Measurements from ENCODE around the gene NSD2.

NSD2 gene

GRCh38 chr4:1948892-1949436 is 77.8 kb downstream of the NSD2 start:
- H3K9ac ChIP-seq (ENCODE audit: low read depth, low read length): no peak overlapping the region
- H3K4me3 ChIP-seq (ENCODE audit: low read length): no peak overlapping the region
- H3K36me3 ChIP-seq (ENCODE audit: insufficient read depth, low read length): peaks cover 59% of the 10 kb centered on the region
- WGBS: 96% methylated on average over 8 of the region's 8 CpGs
- H3K9me3 ChIP-seq (ENCODE audit: insufficient read depth, low read depth, low read length): no peaks in the 10 kb centered on the region
- no peaks in the 10 kb centered on the region for H3K27me3 ChIP-seq (ENCODE audit: insufficient read depth, low read length)
- H3K4me1 ChIP-seq (ENCODE audit: insufficient read depth, low read length): no peaks in the 10 kb centered on the region
- H3K27ac ChIP-seq (ENCODE audit: low read depth, low read length): no peak overlapping the region

DNA sequence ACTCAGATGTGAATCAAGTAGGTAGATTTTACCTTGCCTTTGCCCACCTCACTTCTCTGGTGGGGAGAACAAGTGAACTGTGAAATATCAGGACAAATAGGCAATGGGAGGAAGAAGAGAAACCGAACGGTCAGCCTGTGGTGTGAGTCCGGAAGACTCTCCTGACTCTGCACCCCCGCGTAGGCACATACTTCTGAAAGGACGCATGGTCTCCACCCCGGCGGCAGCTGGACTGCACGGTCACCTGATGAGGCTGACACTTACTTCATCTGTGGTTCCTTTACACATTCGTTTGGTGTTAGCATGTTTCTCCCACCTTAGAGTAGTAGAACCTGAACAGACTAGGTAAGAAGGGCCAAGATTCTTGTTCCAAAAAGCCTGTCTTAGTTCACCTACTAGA is 79.2 kb downstream of the NSD2 start:
- H3K27ac ChIP-seq (ENCODE audit: low read depth, low read length): no peak overlapping the region
- no peak overlapping the region for H3K4me3 ChIP-seq (ENCODE audit: low read length)
- no peaks in the 10 kb centered on the region for H3K9me3 ChIP-seq (ENCODE audit: insufficient read depth, low read depth, low read length)
- no peaks in the 10 kb centered on the region for H3K27me3 ChIP-seq (ENCODE audit: insufficient read depth, low read length)
- WGBS: 96% methylated on average over 10 of the region's 10 CpGs
- H3K36me3 ChIP-seq (ENCODE audit: insufficient read depth, low read length): peaks cover 62% of the 10 kb centered on the region
- no peak overlapping the region for H3K9ac ChIP-seq (ENCODE audit: low read depth, low read length)
- H3K4me1 ChIP-seq (ENCODE audit: insufficient read depth, low read length): no peaks in the 10 kb centered on the region

DNA sequence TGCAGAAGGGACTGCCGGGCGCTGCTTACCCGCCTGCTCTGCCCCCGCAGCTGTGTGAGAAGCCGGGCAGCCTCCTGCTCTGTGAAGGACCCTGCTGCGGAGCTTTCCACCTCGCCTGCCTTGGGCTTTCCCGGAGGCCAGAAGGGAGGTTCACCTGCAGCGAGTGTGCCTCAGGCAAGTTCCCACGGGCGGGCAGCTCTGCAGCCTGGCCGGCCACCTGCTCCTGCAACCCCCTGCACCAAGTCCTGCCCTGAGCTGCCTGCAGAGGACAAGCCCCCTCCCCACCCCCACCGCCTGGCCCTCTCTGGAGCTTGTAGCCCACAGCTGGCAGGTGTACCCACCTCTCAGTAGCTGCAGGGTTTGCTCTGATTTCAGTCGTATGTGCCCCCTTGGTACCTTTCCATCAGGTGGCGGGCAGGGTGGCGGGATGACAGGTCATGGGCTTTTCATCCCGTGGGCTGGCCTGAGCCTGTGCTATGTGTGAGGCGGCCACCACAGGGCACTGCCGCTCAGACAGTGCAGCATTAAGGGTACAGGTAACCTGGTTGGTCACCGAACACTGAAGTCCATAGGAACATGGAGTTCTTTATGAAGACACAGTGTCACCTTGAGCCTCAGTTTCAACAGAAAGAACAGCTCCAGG is 81.0 kb downstream of the NSD2 start:
- H3K27me3 ChIP-seq (ENCODE audit: insufficient read depth, low read length): no peaks in the 10 kb centered on the region
- no peaks in the 10 kb centered on the region for H3K9me3 ChIP-seq (ENCODE audit: insufficient read depth, low read depth, low read length)
- peaks cover 69% of the 10 kb centered on the region for H3K36me3 ChIP-seq (ENCODE audit: insufficient read depth, low read length)
- H3K4me1 ChIP-seq (ENCODE audit: insufficient read depth, low read length): no peaks in the 10 kb centered on the region
- 96% methylated on average over 20 of the region's 20 CpGs for WGBS
- H3K9ac ChIP-seq (ENCODE audit: low read depth, low read length): no peak overlapping the region
- H3K27ac ChIP-seq (ENCODE audit: low read depth, low read length): no peak overlapping the region
- H3K4me3 ChIP-seq (ENCODE audit: low read length): no peak overlapping the region

GRCh38 chr4:1952719-1953118 is 81.5 kb downstream of the NSD2 start:
- no peaks in the 10 kb centered on the region for H3K4me1 ChIP-seq (ENCODE audit: insufficient read depth, low read length)
- H3K36me3 ChIP-seq (ENCODE audit: insufficient read depth, low read length): peaks cover 72% of the 10 kb centered on the region
- 97% methylated on average over 5 of the region's 5 CpGs for WGBS
- H3K4me3 ChIP-seq (ENCODE audit: low read length): no peak overlapping the region
- H3K27me3 ChIP-seq (ENCODE audit: insufficient read depth, low read length): no peaks in the 10 kb centered on the region
- H3K9ac ChIP-seq (ENCODE audit: low read depth, low read length): no peak overlapping the region
- no peaks in the 10 kb centered on the region for H3K9me3 ChIP-seq (ENCODE audit: insufficient read depth, low read depth, low read length)
- H3K27ac ChIP-seq (ENCODE audit: low read depth, low read length): no peak overlapping the region

DNA sequence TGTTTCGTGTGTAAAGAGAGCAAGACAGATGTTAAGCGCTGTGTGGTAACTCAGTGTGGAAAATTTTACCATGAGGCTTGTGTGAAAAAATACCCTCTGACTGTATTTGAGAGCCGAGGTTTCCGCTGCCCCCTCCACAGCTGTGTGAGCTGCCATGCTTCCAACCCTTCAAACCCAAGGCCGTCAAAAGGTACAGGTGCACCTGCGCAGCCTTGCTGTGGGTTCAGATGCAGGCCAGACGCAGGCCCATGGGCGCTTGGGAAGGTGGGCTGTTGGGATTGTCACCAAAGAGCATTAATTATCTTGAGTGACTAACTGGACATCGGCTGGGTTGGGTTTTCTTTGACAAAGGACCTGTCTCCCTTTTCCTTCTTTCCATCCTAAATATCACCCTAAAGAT is 82.1 kb downstream of the NSD2 start:
- H3K9ac ChIP-seq (ENCODE audit: low read depth, low read length): no peak overlapping the region
- no peak overlapping the region for H3K4me3 ChIP-seq (ENCODE audit: low read length)
- H3K36me3 ChIP-seq (ENCODE audit: insufficient read depth, low read length): peaks cover 79% of the 10 kb centered on the region
- no peak overlapping the region for H3K27ac ChIP-seq (ENCODE audit: low read depth, low read length)
- no peaks in the 10 kb centered on the region for H3K27me3 ChIP-seq (ENCODE audit: insufficient read depth, low read length)
- WGBS: 96% methylated on average over 8 of the region's 9 CpGs
- H3K4me1 ChIP-seq (ENCODE audit: insufficient read depth, low read length): no peaks in the 10 kb centered on the region
- no peaks in the 10 kb centered on the region for H3K9me3 ChIP-seq (ENCODE audit: insufficient read depth, low read depth, low read length)

GRCh38 chr4:1956631-1957030 is 85.4 kb downstream of the NSD2 start:
- Histone ChIP-seq H3K9ac (ENCODE audit: low read depth, low read length) (no peak overlapping the region), H3K9me3 (ENCODE audit: insufficient read depth, low read depth, low read length) (no peaks in the 10 kb centered on the region), H3K27ac (ENCODE audit: low read depth, low read length) (no peak overlapping the region), H3K4me3 (ENCODE audit: low read length) (no peak overlapping the region), H3K27me3 (ENCODE audit: insufficient read depth, low read length) (no peaks in the 10 kb centered on the region), H3K4me1 (ENCODE audit: insufficient read depth, low read length) (no peaks in the 10 kb centered on the region), H3K36me3 (ENCODE audit: insufficient read depth, low read length) (peaks cover 95% of the 10 kb centered on the region)
- WGBS: 94% methylated on average over 12 of the region's 12 CpGs

DNA sequence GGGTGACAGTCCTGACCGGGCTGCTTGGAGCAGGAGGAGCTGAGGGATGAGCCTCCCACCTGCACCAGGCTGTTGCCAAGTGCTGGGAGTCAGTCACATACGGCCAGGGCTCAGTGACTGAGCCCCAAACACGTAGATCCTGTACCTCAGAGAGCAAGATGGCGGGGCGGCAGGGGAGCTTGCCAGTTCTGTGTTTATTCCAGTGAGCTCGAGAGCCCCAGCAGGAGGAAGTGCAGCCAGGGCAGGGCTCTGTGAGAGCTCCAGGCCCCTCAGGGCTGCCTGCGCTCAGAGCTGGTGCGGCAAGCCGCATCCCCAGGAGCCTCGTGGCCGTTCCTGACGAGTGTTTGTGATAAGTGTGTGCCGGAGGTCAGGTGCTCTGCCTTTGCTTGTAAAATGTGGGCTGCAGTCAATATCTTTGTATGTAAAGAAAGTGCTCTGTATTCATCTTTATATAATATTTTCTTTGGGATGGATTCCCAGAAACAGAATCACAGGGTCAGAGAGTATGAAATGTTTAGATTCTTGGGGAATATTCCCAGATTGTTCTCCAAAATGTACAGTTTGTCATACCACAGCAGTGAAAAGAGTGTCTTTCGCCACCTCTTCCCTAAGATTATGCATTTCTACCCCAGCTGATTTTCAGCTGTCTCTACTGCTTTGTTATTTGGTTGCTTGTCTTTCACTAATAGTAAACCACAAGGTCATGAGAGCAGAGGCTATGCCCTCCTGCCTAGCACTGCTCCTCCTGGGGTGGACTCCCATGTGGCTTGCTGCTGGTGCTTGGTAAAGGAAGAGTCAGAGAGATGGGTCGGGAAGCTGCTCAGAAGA is 87.3 kb downstream of the NSD2 start:
- Histone ChIP-seq H3K9me3 (ENCODE audit: insufficient read depth, low read depth, low read length) (no peaks in the 10 kb centered on the region), H3K27ac (ENCODE audit: low read depth, low read length) (no peak overlapping the region), H3K9ac (ENCODE audit: low read depth, low read length) (no peak overlapping the region), H3K27me3 (ENCODE audit: insufficient read depth, low read length) (no peaks in the 10 kb centered on the region), H3K36me3 (ENCODE audit: insufficient read depth, low read length) (peaks cover 95% of the 10 kb centered on the region), H3K4me3 (ENCODE audit: low read length) (no peak overlapping the region), H3K4me1 (ENCODE audit: insufficient read depth, low read length) (no peaks in the 10 kb centered on the region)
- 95% methylated on average over 15 of the region's 15 CpGs for WGBS

DNA sequence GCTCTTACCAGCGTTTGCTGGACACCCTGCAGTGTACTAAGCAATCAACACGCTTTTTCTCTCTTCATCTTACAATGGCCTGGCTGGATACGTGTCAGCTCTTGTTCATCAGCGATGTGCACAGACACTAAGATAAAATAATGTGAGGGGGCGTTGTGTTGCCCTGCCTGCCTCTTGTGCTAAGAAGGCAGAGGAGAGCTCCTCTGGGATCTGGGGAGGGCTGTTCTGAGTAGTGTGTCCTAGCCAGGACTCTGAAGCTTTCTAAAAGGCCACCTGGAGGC is 87.9 kb downstream of the NSD2 start:
- Histone ChIP-seq H3K4me1 (ENCODE audit: insufficient read depth, low read length) (no peaks in the 10 kb centered on the region), H3K36me3 (ENCODE audit: insufficient read depth, low read length) (peaks cover 97% of the 10 kb centered on the region), H3K9ac (ENCODE audit: low read depth, low read length) (no peak overlapping the region), H3K27me3 (ENCODE audit: insufficient read depth, low read length) (no peaks in the 10 kb centered on the region), H3K9me3 (ENCODE audit: insufficient read depth, low read depth, low read length) (no peaks in the 10 kb centered on the region), H3K27ac (ENCODE audit: low read depth, low read length) (no peak overlapping the region), H3K4me3 (ENCODE audit: low read length) (no peak overlapping the region)
- WGBS: 95% methylated on average over 5 of the region's 5 CpGs

GRCh38 chr4:1960170-1960825 is 89.1 kb downstream of the NSD2 start:
- Histone ChIP-seq H3K9ac (ENCODE audit: low read depth, low read length) (no peak overlapping the region), H3K4me3 (ENCODE audit: low read length) (no peak overlapping the region), H3K9me3 (ENCODE audit: insufficient read depth, low read depth, low read length) (no peaks in the 10 kb centered on the region), H3K27ac (ENCODE audit: low read depth, low read length) (no peak overlapping the region), H3K27me3 (ENCODE audit: insufficient read depth, low read length) (no peaks in the 10 kb centered on the region), H3K36me3 (ENCODE audit: insufficient read depth, low read length) (peaks cover 96% of the 10 kb centered on the region), H3K4me1 (ENCODE audit: insufficient read depth, low read length) (0 out of 2 replicates have a peak, but pooled peaks cover 3% of the 10 kb centered on the region)
- WGBS: 95% methylated on average over 7 of the region's 7 CpGs

DNA sequence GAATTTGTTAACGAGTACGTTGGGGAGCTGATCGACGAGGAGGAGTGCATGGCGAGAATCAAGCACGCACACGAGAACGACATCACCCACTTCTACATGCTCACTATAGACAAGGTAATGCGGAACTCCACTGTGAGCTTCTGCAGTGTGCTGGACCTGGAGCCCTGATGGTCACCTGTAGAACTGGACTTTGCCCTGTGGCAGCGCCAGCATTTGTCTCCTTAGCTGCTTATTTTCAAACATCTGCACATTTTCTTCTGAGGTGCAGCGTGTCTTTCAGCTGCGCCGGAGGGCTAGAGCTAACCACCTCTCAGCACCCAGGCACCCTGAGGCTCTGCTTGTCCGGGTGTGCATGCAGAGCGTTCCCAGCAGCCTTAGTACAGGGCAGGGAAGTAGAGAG is 89.8 kb downstream of the NSD2 start:
- 96% methylated on average over 15 of the region's 15 CpGs for WGBS
- Histone ChIP-seq H3K27ac (ENCODE audit: low read depth, low read length) (no peak overlapping the region), H3K4me1 (ENCODE audit: insufficient read depth, low read length) (0 out of 2 replicates have a peak, but pooled peaks cover 3% of the 10 kb centered on the region), H3K4me3 (ENCODE audit: low read length) (no peak overlapping the region), H3K27me3 (ENCODE audit: insufficient read depth, low read length) (no peaks in the 10 kb centered on the region), H3K36me3 (ENCODE audit: insufficient read depth, low read length) (peaks cover 96% of the 10 kb centered on the region), H3K9me3 (ENCODE audit: insufficient read depth, low read depth, low read length) (no peaks in the 10 kb centered on the region), H3K9ac (ENCODE audit: low read depth, low read length) (no peak overlapping the region)

DNA sequence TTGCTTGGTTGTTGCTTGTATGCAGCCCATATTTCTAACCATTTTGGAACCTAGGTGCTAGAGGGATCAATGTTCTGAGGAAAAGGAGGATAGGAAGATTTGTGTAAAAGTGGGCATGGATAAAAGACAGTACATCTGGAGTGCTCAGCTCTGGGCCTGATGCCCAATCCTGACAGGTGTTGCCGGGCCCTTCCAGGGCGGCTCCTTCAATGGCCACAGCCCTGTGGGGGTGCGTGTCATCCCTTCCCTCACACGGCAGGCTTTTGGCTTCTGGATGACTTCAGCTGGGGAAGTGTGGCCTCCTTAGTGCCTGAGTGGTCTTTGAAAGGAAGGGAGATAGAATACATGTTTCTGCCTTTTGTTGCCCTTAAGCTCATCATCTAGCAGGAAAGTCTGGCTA is 90.4 kb downstream of the NSD2 start:
- H3K9ac ChIP-seq (ENCODE audit: low read depth, low read length): no peak overlapping the region
- H3K9me3 ChIP-seq (ENCODE audit: insufficient read depth, low read depth, low read length): no peaks in the 10 kb centered on the region
- H3K27ac ChIP-seq (ENCODE audit: low read depth, low read length): no peak overlapping the region
- no peaks in the 10 kb centered on the region for H3K27me3 ChIP-seq (ENCODE audit: insufficient read depth, low read length)
- H3K4me1 ChIP-seq (ENCODE audit: insufficient read depth, low read length): 0 out of 2 replicates have a peak, but pooled peaks cover 3% of the 10 kb centered on the region
- H3K4me3 ChIP-seq (ENCODE audit: low read length): no peak overlapping the region
- H3K36me3 ChIP-seq (ENCODE audit: insufficient read depth, low read length): peaks cover 92% of the 10 kb centered on the region
- WGBS: 97% methylated on average over 4 of the region's 4 CpGs
